CD4-positive, CD25-positive, alpha-beta regulatory T cell (primary cell): Measurements from ENCODE around the gene ZNF189. TPM values are rescaled to one million over a fixed set of nuclear protein-coding genes. Genes with fewer than 3 reads are reported as not detected.

Experiments used
- ATAC-seq, 2 donors: fragments of 150-1000 bp; cut with Tn5 transposase; one replicate each; pipeline ENCODE4 v1.10.0; 2021; ENCODE audit warnings: low read depth in 2 of 2, moderate number of reproducible peaks in 2 of 2, moderate library complexity in 1 of 2
- DNase-seq, 3 donors: peaks; one replicate each; pipeline versions ENCODE4 v3.0.0 to v3.0.0-alpha.2; 2012 to 2022; ENCODE audit warnings: mixed read lengths in 1 of 3
- H3K27ac ChIP-seq: one replicate; pipeline ENCODE4 v1.7.0; 2013; ENCODE audit warnings: mild to moderate bottlenecking, low read length; ENCODE audit not compliant: insufficient read depth, poor library complexity, severe bottlenecking
- H3K27me3 ChIP-seq: one replicate; pipeline ENCODE4 v1.7.0; 2013; ENCODE audit warnings: low read length; ENCODE audit not compliant: control insufficient read depth, insufficient read depth
- H3K36me3 ChIP-seq: one replicate; pipeline ENCODE4 v1.7.0; 2013; ENCODE audit warnings: mild to moderate bottlenecking, low read length, moderate library complexity; ENCODE audit not compliant: control insufficient read depth, insufficient read depth
- H3K4me1 ChIP-seq: 2 replicates; pipeline ENCODE4 v1.7.0; 2013; ENCODE audit warnings: mild to moderate bottlenecking, low read length; ENCODE audit not compliant: insufficient read depth, control insufficient read depth, poor library complexity, severe bottlenecking
- H3K4me3 ChIP-seq: one replicate; pipeline ENCODE4 v1.7.0; 2013; ENCODE audit warnings: low read depth, mild to moderate bottlenecking, low read length, moderate library complexity
- H3K9me3 ChIP-seq, 2 experiments: 1 replicate in 1 of 2; 2 replicates in 1 of 2; pipeline ENCODE4 v1.7.0; 2013; ENCODE audit warnings: low read length in 2 of 2, mild to moderate bottlenecking in 1 of 2, moderate library complexity in 1 of 2; ENCODE audit not compliant: control insufficient read depth in 2 of 2
- H3K27ac Mint-ChIP-seq, 3 donors: one replicate each; pipeline ENCODE4 v1.8.0; 2020 to 2022; ENCODE audit warnings: mild to moderate bottlenecking in 3 of 3, mixed read lengths in 3 of 3, moderate library complexity in 2 of 3
- H3K27me3 Mint-ChIP-seq: one replicate; pipeline ENCODE4 v1.8.0; 2022; ENCODE audit warnings: mild to moderate bottlenecking, mixed read lengths
- H3K36me3 Mint-ChIP-seq: one replicate; pipeline ENCODE4 v1.8.0; 2020; ENCODE audit warnings: mixed read lengths
- H3K4me1 Mint-ChIP-seq, 4 donors: one replicate each; pipeline ENCODE4 v1.8.0; 2020 to 2022; ENCODE audit warnings: mixed read lengths in 4 of 4, mild to moderate bottlenecking in 1 of 4
- H3K4me3 Mint-ChIP-seq, 4 donors: one replicate each; pipeline ENCODE4 v1.8.0; 2020 to 2022; ENCODE audit warnings: mild to moderate bottlenecking in 4 of 4, mixed read lengths in 4 of 4, moderate library complexity in 3 of 4
- H3K9me3 Mint-ChIP-seq, 7 donors: one replicate each; pipeline ENCODE4 v1.8.0; 2020 to 2022; ENCODE audit warnings: mixed read lengths in 7 of 7, mild to moderate bottlenecking in 3 of 7, moderate library complexity in 2 of 7
- polyA plus RNA-seq, 4 donors: library from polyadenylated mRNA; unstranded; fragments of 300-500 nt; fragmentation: Illumina TruSeq; gene quantifications; one replicate each; pipeline ENCODE4 v1.2.3, GENCODE V29; 2021
- total RNA-seq: library from RNA; stranded (reverse); gene quantifications from one replicate; pipeline ENCODE4 v1.2.3, GENCODE V29; 2022

The ZNF189 gene
- total and polyA plus RNA-seq, 5 donors from 2014 or later, result 1.8 to 8.1 (median 3.3) TPM

- Mint-ChIP-seq H3K4me1 (no peaks in the 10 kb centered on the region), H3K9me3 (peaks cover 0 to 12% (median 3%) of the 10 kb centered on the region in 7 donors), H3K4me3 (no peak overlapping the region), H3K27ac (no peak overlapping the region), H3K27me3 (peaks cover 12% of the 10 kb centered on the region), H3K36me3 (no peaks in the 10 kb centered on the region)
- no peak for DNase-seq
- Histone ChIP-seq H3K4me1 (no peaks in the 10 kb centered on the region), H3K36me3 (no peaks in the 10 kb centered on the region), H3K27ac (no peak overlapping the region), H3K27me3 (no peaks in the 10 kb centered on the region), H3K4me3 (no peak overlapping the region), H3K9me3 (no peaks in the 10 kb centered on the region)
- ATAC-seq, result no peak
Observed at GRCh38 chr9:101427957-101428655, 29.5 kb downstream of the ZNF189 start.

DNA sequence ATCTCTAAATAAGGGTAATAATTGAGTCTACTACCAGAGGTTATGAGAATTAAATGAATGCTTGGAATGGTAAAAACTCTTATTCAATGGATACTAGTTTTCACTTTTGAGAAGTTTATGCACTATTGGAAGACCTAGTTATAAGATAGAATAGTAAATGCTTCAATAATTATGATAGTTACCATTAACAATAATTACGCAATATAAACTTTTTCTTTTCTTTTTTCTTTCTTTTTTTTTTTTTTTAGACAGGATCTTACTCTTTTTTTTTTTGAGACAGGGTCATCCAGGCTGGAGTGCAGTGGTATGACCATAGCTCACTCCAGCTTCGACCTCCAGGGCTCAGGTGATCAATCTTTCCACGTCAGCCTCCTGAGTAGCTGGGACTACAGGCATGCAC is 30.3 kb downstream of the ZNF189 start:
- Mint-ChIP-seq H3K4me1 (no peaks in the 10 kb centered on the region), H3K27ac (no peak overlapping the region), H3K9me3 (peaks cover 0 to 5% (median 2%) of the 10 kb centered on the region in 7 donors), H3K4me3 (no peak overlapping the region), H3K27me3 (peaks cover 8% of the 10 kb centered on the region), H3K36me3 (no peaks in the 10 kb centered on the region)
- no peaks in the 10 kb centered on the region for H3K9me3 ChIP-seq
- ATAC-seq (no peak), DNase-seq (no peak)
- H3K36me3 ChIP-seq, result no peaks in the 10 kb centered on the region
- no peak overlapping the region for H3K4me3 ChIP-seq
- H3K27me3 ChIP-seq, result no peaks in the 10 kb centered on the region
- H3K27ac ChIP-seq, result no peak overlapping the region
- no peaks in the 10 kb centered on the region for H3K4me1 ChIP-seq

- Histone ChIP-seq H3K4me3 (no peak overlapping the region), H3K9me3 (no peaks in the 10 kb centered on the region), H3K36me3 (no peaks in the 10 kb centered on the region), H3K4me1 (no peaks in the 10 kb centered on the region), H3K27ac (no peak overlapping the region), H3K27me3 (peaks cover 3% of the 10 kb centered on the region)
- Mint-ChIP-seq H3K9me3 (no peaks in the 10 kb centered on the region), H3K27me3 (peaks cover 8% of the 10 kb centered on the region), H3K27ac (no peak overlapping the region), H3K36me3 (no peaks in the 10 kb centered on the region), H3K4me3 (no peak overlapping the region), H3K4me1 (no peaks in the 10 kb centered on the region)
- DNase-seq, result no peak
- ATAC-seq, result no peak
Observed at GRCh38 chr9:101429736-101430135, 31.1 kb downstream of the ZNF189 start.

DNA sequence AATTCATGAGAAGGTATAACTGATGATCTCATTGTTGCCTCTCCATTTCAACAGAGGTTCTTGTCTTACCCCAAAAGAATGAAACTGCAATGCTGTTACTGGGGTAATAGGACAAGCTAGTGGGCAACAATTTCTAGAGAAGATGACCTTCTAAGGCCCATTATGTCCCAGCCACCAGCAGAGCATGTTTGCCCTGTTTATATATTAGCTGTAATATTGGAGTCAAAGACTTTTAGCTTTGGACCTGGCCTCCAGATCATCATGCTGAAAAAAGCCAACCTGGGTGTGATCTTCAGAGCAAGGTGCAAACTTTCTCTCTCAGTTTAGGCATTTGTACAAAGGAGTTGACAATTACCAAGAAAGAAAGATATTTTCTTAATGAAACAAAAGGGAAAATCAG is 33.5 kb downstream of the ZNF189 start:
- H3K4me3 ChIP-seq, result no peak overlapping the region
- H3K4me1 Mint-ChIP-seq, result no peaks in the 10 kb centered on the region
- H3K4me1 ChIP-seq, result no peaks in the 10 kb centered on the region
- H3K36me3 Mint-ChIP-seq, result no peaks in the 10 kb centered on the region
- peaks cover 20% of the 10 kb centered on the region for H3K27me3 Mint-ChIP-seq
- H3K27ac Mint-ChIP-seq, result no peak overlapping the region
- no peaks in the 10 kb centered on the region for H3K36me3 ChIP-seq
- H3K4me3 Mint-ChIP-seq, result no peak overlapping the region
- H3K27ac ChIP-seq, result no peak overlapping the region
- peaks cover 3% of the 10 kb centered on the region for H3K27me3 ChIP-seq
- ATAC-seq, result no peak
- H3K9me3 ChIP-seq, result no peaks in the 10 kb centered on the region
- no peak for DNase-seq
- H3K9me3 Mint-ChIP-seq, result peaks cover 0 to 2% (median 0%) of the 10 kb centered on the region in 7 donors

GRCh38 chr9:101432740-101433139 is 34.1 kb downstream of the ZNF189 start:
- DNase-seq (no peak), ATAC-seq (no peak)
- no peak overlapping the region for H3K4me3 Mint-ChIP-seq
- no peaks in the 10 kb centered on the region for H3K4me1 Mint-ChIP-seq
- Histone ChIP-seq H3K4me1 (no peaks in the 10 kb centered on the region), H3K36me3 (no peaks in the 10 kb centered on the region), H3K4me3 (no peak overlapping the region), H3K27me3 (peaks cover 3% of the 10 kb centered on the region), H3K9me3 (no peaks in the 10 kb centered on the region), H3K27ac (no peak overlapping the region)
- no peaks in the 10 kb centered on the region for H3K36me3 Mint-ChIP-seq
- H3K9me3 Mint-ChIP-seq, result peaks cover 0 to 2% (median 0%) of the 10 kb centered on the region in 7 donors
- H3K27ac Mint-ChIP-seq, result no peak overlapping the region
- H3K27me3 Mint-ChIP-seq, result peaks cover 20% of the 10 kb centered on the region

DNA sequence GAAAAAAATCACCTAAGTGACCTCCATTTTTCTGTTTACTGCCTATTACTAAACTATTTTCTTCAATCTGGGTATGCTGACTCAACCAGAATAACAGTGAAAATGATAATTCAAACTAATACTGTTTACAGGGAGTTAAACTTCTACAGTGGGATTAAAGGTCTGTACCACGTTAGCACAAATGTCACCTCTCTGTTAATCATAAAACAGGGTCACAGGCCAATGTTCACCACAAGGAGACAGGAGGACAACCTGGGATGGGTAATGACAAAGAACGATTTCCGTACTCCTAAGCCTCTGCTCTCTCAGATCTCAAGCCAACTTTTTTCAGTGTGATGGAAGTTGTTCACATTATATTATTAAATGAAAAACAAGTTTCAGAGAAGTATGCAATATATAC is 34.6 kb downstream of the ZNF189 start:
- H3K27ac Mint-ChIP-seq, result no peak overlapping the region
- Histone ChIP-seq H3K27me3 (peaks cover 3% of the 10 kb centered on the region), H3K36me3 (no peaks in the 10 kb centered on the region), H3K9me3 (no peaks in the 10 kb centered on the region), H3K4me1 (no peaks in the 10 kb centered on the region), H3K27ac (no peak overlapping the region), H3K4me3 (no peak overlapping the region)
- no peaks in the 10 kb centered on the region for H3K4me1 Mint-ChIP-seq
- peaks cover 20% of the 10 kb centered on the region for H3K27me3 Mint-ChIP-seq
- ATAC-seq (no peak), DNase-seq (no peak)
- H3K36me3 Mint-ChIP-seq, result no peaks in the 10 kb centered on the region
- peaks cover 0 to 2% (median 0%) of the 10 kb centered on the region in 7 donors for H3K9me3 Mint-ChIP-seq
- no peak overlapping the region for H3K4me3 Mint-ChIP-seq

- DNase-seq (no peak), ATAC-seq (no peak)
- Histone ChIP-seq H3K27ac (no peak overlapping the region), H3K36me3 (no peaks in the 10 kb centered on the region), H3K27me3 (peaks cover 3% of the 10 kb centered on the region), H3K4me3 (no peak overlapping the region), H3K9me3 (no peaks in the 10 kb centered on the region), H3K4me1 (no peaks in the 10 kb centered on the region)
- Mint-ChIP-seq H3K9me3 (peaks cover 0 to 4% (median 0%) of the 10 kb centered on the region in 7 donors), H3K4me1 (no peaks in the 10 kb centered on the region), H3K36me3 (no peaks in the 10 kb centered on the region), H3K27ac (no peak overlapping the region), H3K4me3 (no peak overlapping the region), H3K27me3 (peaks cover 25% of the 10 kb centered on the region)
Observed at GRCh38 chr9:101434998-101435397, 36.3 kb downstream of the ZNF189 start.

- H3K4me1 ChIP-seq, result no peaks in the 10 kb centered on the region
- no peak within 1 kb of the TSS for H3K27ac ChIP-seq
- H3K4me3 ChIP-seq, result no peak within 1 kb of the TSS
- no peaks in the 10 kb centered on the region for H3K36me3 ChIP-seq
- DNase-seq (no peak), ATAC-seq (no peak)
- Mint-ChIP-seq H3K36me3 (no peaks in the 10 kb centered on the region), H3K4me1 (no peaks in the 10 kb centered on the region), H3K27me3 (peaks cover 26% of the 10 kb centered on the region), H3K27ac (no peak within 1 kb of the TSS), H3K9me3 (peaks cover 0 to 5% (median 0%) of the 10 kb centered on the region in 7 donors), H3K4me3 (no peak within 1 kb of the TSS)
- H3K9me3 ChIP-seq, result no peaks in the 10 kb centered on the region
- H3K27me3 ChIP-seq, result peaks cover 3% of the 10 kb centered on the region
Observed at GRCh38 chr9:101435601-101436079, 37.0 kb downstream of the ZNF189 start, which contains the start of gene ALDOB. Gene ALDOB, minus strand, starts transcription at chr9:101435774. Its CDS starts 4,887 bp downstream, at chr9:101430887.
